Fibroblast of the aortic adventitia (primary cell): Measurements from ENCODE around the gene FAM124B. TPM values are rescaled to one million over a fixed set of nuclear protein-coding genes. Genes with fewer than 3 reads are reported as not detected.

Experiments used
- DNase-seq: peaks from one replicate; pipeline ENCODE4 v3.0.0-alpha.2; 2010; ENCODE audit warnings: low read depth
- H3K4me3 ChIP-seq: 2 replicates; pipeline ENCODE4 v1.5.1; 2011; ENCODE audit warnings: low read depth, mild to moderate bottlenecking, control low read depth, low read length, moderate library complexity
- CTCF ChIP-seq: IDR thresholded peaks from 2 replicates; pipeline ENCODE4 v1.5.1; 2011; ENCODE audit warnings: mild to moderate bottlenecking, low read length, control low read depth, inconsistent platforms; ENCODE audit not compliant: insufficient read depth
- total RNA-seq: library from RNA; depleted of rRNA; stranded (reverse); fragments of >200 nt; gene quantifications from 2 replicates; pipeline ENCODE4 v1.2.3, GENCODE V29; 2012; ENCODE audit warnings: low replicate concordance

The FAM124B gene
- total RNA-seq, 1 donor = under 0.01 TPM

GRCh38 chr2:224428787-224429440 lies 27.0 kb upstream of the FAM124B start:
- DNase-seq = no peak
- TF ChIP-seq CTCF = no peak
- no peak overlapping the region for H3K4me3 ChIP-seq

- H3K4me3 ChIP-seq = no peak overlapping the region
- DNase-seq = no peak
- TF ChIP-seq CTCF = no peak
These were observed 25.6 kb upstream of the FAM124B start for GRCh38 chr2:224427471-224427870.

GRCh38 chr2:224426656-224427055 lies 24.7 kb upstream of the FAM124B start:
- no peak for DNase-seq
- TF ChIP-seq CTCF = no peak
- H3K4me3 ChIP-seq = no peak overlapping the region

GRCh38 chr2:224421065-224421464 lies 19.2 kb upstream of the FAM124B start:
- DNase-seq = no peak
- TF ChIP-seq CTCF = no peak
- no peak overlapping the region for H3K4me3 ChIP-seq

GRCh38 chr2:224417947-224418346 lies 16.0 kb upstream of the FAM124B start:
- no peak for DNase-seq
- H3K4me3 ChIP-seq = no peak overlapping the region
- no peak for TF ChIP-seq CTCF

- H3K4me3 ChIP-seq = no peak overlapping the region
- no peak for DNase-seq
These were observed 15.4 kb upstream of the FAM124B start for GRCh38 chr2:224417361-224417729.

More at GRCh38 chr2:224417361-224417729, 15.4 kb upstream of the FAM124B start:
- no peak for TF ChIP-seq CTCF
